GM12878 (cell line): ENCODE data around the gene NAALADL1. TPM values are rescaled to one million over a fixed set of nuclear protein-coding genes. Genes with fewer than 3 reads are reported as not detected.

Experiments used
- ATAC-seq: fragments of 200-7000 bp; cut with Tn5 transposase; 3 replicates; pipeline ENCODE4 v1.9.1; 2020; ENCODE audit warnings: mild to moderate bottlenecking, moderate library complexity
- BruUV-seq: library from RNA; stranded (reverse); fragments of 400-500 nt; replicated peaks from 2 replicates; lab custom pipeline; 2021; lab: Mats Ljungman, UMichigan
- CTCF ChIA-PET: fragments of 300-600 bp; sonication (Branson Sonifier 250); formaldehyde crosslinking; extraction: SDS; loops from one replicate; lab custom pipeline; 2021; ENCODE audit warnings: inconsistent platforms; lab: Yijun Ruan, JAX
- POLR2A ChIA-PET: fragments of 350-600 bp; formaldehyde crosslinking; extraction: SDS; loops from one replicate; lab custom pipeline; 2021; ENCODE audit warnings: inconsistent platforms; lab: Charles Lee
- RAD21 ChIA-PET: fragments of 300-600 bp; sonication (Branson Sonifier 250); formaldehyde crosslinking; loops from one replicate; lab custom pipeline; 2023; ENCODE audit warnings: antibody characterized with exemption; ENCODE audit not compliant: unreplicated experiment; lab: Charles Lee
- SMC1A ChIA-PET: fragments of 300-600 bp; sonication (Branson Sonifier 250); formaldehyde crosslinking; loops from one replicate; lab custom pipeline; 2023; ENCODE audit not compliant: unreplicated experiment, uncharacterized antibody; lab: Charles Lee
- DNase-seq: peaks from one replicate; pipeline ENCODE4 v3.0.0-alpha.2; 2011; ENCODE audit warnings: low read depth, low spot score
- FAIRE-seq: peaks from 3 replicates; lab custom pipeline; 2011; peaks lifted over from hg19 to GRCh38; lab: Jason Lieb, UNC
- H2AFZ ChIP-seq: 2 replicates; pipeline ENCODE4 v1.6.0; 2011; ENCODE audit warnings: low read depth, low read length, control low read depth; ENCODE audit not compliant: control insufficient read depth
- H3K27ac ChIP-seq: 2 replicates; pipeline ENCODE4 v1.5.1; 2011; ENCODE audit warnings: control low read depth; ENCODE audit not compliant: control insufficient read depth, insufficient read depth
- H3K27me3 ChIP-seq, 2 experiments: replicated peaks in 1 of 2; 2 replicates each; pipeline versions ENCODE4 v1.6.0 to v1.6.1; 2011; ENCODE audit warnings: low read length in 1 of 2; ENCODE audit not compliant: control insufficient read depth in 2 of 2, insufficient read depth in 2 of 2
- H3K36me3 ChIP-seq, 2 experiments: 2 replicates each; pipeline ENCODE4 v1.5.1; 2011; ENCODE audit warnings: low read length in 1 of 2; ENCODE audit not compliant: control insufficient read depth in 2 of 2, insufficient read depth in 2 of 2
- H3K4me1 ChIP-seq: 2 replicates; pipeline ENCODE4 v1.6.1; 2011; ENCODE audit warnings: mild to moderate bottlenecking, low read length, moderate library complexity, mixed read lengths; ENCODE audit not compliant: control insufficient read depth, insufficient read depth
- H3K4me2 ChIP-seq: 2 replicates; pipeline ENCODE4 v1.6.0; 2011; ENCODE audit warnings: control low read depth; ENCODE audit not compliant: control insufficient read depth, insufficient read depth
- H3K4me3 ChIP-seq: fragments of 200-600 bp; sonication (generic); 2 replicates; pipeline ENCODE4 v1.5.1; 2016
- H3K79me2 ChIP-seq: 2 replicates; pipeline ENCODE4 v1.6.0; 2011; ENCODE audit warnings: low read length; ENCODE audit not compliant: control insufficient read depth, insufficient read depth
- H3K9ac ChIP-seq: 2 replicates; pipeline ENCODE4 v1.8.0; 2011; ENCODE audit warnings: low read length, control low read depth, mixed read lengths; ENCODE audit not compliant: control insufficient read depth, insufficient read depth
- H3K9me3 ChIP-seq: replicated peaks from 3 replicates; pipeline ENCODE4 v1.5.1; 2011; ENCODE audit warnings: mild to moderate bottlenecking, low read length; ENCODE audit not compliant: control insufficient read depth, insufficient read depth
- H4K20me1 ChIP-seq: 2 replicates; pipeline ENCODE4 v1.6.0; 2011; ENCODE audit not compliant: control insufficient read depth, insufficient read depth
- EGR1 ChIP-seq, 2 experiments: IDR thresholded peaks; 1 replicate in 1 of 2; 2 replicates in 1 of 2; pipeline ENCODE4 v1.6.1; 2011 to 2012; ENCODE audit warnings: low read depth in 2 of 2, low read length in 2 of 2, borderline replicate concordance in 1 of 2, mild to moderate bottlenecking in 1 of 2, moderate library complexity in 1 of 2
- NFYB ChIP-seq: IDR thresholded peaks from 2 replicates; pipeline ENCODE4 v1.6.1; 2011; ENCODE audit warnings: low read depth, mild to moderate bottlenecking, low read length, improper control_type of control experiment, moderate library complexity; ENCODE audit not compliant: insufficient read depth
- REST ChIP-seq: IDR thresholded peaks from 2 replicates; pipeline ENCODE4 v1.6.1; 2012; ENCODE audit warnings: mild to moderate bottlenecking, low read depth, low read length
- WGBS: methylation state at CpG from one replicate; pipeline ENCODE4 v1.1.6; 2016; ENCODE audit warnings: low lambda C conversion rate; ENCODE audit not compliant: insufficient replicate concordance, insufficient coverage; ENCODE audit errors: missing lambda C conversion rate; 5-methylcytosine and 5-hydroxymethylcytosine counted together
- in situ Hi-C: fragments of 300-500 bp; cut with MboI; formaldehyde crosslinking; loops from 9 replicates; pipeline ENCODE4 v1.14.3; 2018; ENCODE audit warnings: mixed read lengths
- intact Hi-C: fragments of 100-400 bp; cut with micrococcal nuclease; formaldehyde crosslinking; loops from one replicate; pipeline ENCODE4 v1.14.2; 2022; ENCODE audit not compliant: unreplicated experiment
- polyA plus RNA-seq, 11 experiments: library from polyadenylated mRNA; depleted of rRNA in 4 of 11; unstranded in 6 of 11; stranded (reverse) in 5 of 11; fragments of >200 nt; fragmentation: Nextera tagmentation in 4 of 11; fragmentation: Illumina TruSeq in 1 of 11; extraction: Ambion mirVana in 4 of 11; extraction: Trizol in 1 of 11; gene quantifications; 1 replicate in 1 of 11; 2 replicates in 10 of 11; pipeline versions ENCODE4 v1.2.1 to v1.2.3, GENCODE V29; 2011 to 2016; ENCODE audit warnings: inconsistent platforms in 2 of 11, missing spikeins in 2 of 11, low read depth in 1 of 11
- total RNA-seq, 4 experiments: library from RNA; depleted of rRNA in 3 of 4; stranded (reverse); fragments of >200 nt in 3 of 4; fragmentation: Illumina TruSeq in 1 of 4; extraction: Trizol in 1 of 4; gene quantifications; 2 replicates each; pipeline versions ENCODE4 v1.2.1 to v1.2.3, GENCODE V29; 2013 to 2021

NAALADL1 gene
- total and polyA plus RNA-seq, 10 of the 15 experiments (the other 5 are each of a cell fraction or from before 2014, with no cell fraction given): 0.77 to 5.5 (median 1.5) TPM

DNA sequence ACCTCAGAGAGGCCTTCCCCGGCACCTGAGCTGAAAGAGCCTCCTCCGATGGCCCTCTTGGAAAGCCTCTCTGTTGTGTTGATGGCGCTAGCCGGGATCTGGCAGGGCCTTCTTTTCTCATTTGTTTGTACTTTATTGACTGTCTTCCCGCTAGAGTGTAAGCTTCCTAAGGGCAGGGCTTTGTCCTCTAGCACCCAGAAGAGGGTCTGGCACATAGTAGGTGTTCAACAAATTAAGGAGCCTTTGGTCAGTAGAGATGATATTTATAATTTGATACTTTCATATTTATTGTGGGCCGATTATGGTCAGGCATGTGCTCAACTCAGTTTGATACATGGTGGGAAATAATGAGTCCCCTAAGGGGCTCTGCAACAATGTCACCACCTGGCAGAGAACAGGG, 40.4 kb downstream of the NAALADL1 start:
- no peak for DNase-seq
- no peak for FAIRE-seq
- no peak for TF ChIP-seq NFYB
- no peak for TF ChIP-seq REST
- TF ChIP-seq EGR1 (IDR thresholded peaks at IDR 0.05; ENCODE audit: borderline replicate concordance in 1 of 2, low read depth in 2 of 2, low read length in 2 of 2): no peak
- Histone ChIP-seq H4K20me1 (no peaks in the 10 kb centered on the region; the same call in 1 of the 2 replicates), H3K4me2 (no peak overlapping the region), H3K4me1 (peaks cover 15% of the 10 kb centered on the region), H3K36me3 (peaks cover 0 to 5% of the 10 kb centered on the region in 2 experiments; a peak in 2 of 4 replicates), H3K4me3 (no peak overlapping the region), H3K9me3 (no peaks in the 10 kb centered on the region), H3K27ac (no peak overlapping the region), H3K27me3 (no peaks in the 10 kb centered on the region), H3K79me2 (no peaks in the 10 kb centered on the region; the same call in none of the 2 replicates), H2AFZ (no peak overlapping the region), H3K9ac (no peak overlapping the region)
- in situ Hi-C loops: no loop called here
- ATAC-seq: no peak
- ChIA-PET CTCF (interaction anchor here (0.8 to 1.3 kb wide), 3 partner anchors 8 to 99 kb away, joined by 3 to 4 read pairs (median 3); partner anchors contain the start of gene ZNHIT2), SMC1A (interaction anchor here (1.2 to 1.5 kb wide), 2 partner anchors 94 to 170 kb away, joined by 3 read pairs; no protein-coding TSS in a partner anchor), RAD21 (interaction anchor here (0.5 kb wide), 1 partner anchor 172 kb away, joined by 3 read pairs; no protein-coding TSS in a partner anchor), POLR2A (no interaction called here)
- 98% methylated on average over 6 of the region's 6 CpGs for WGBS
- intact Hi-C loops: loop anchor here (10.0 kb wide), 1 partner anchor 237 kb away; no protein-coding TSS in a partner anchor
- no TSS peak for BruUV-seq
